Non-pigmented ciliary epithelial cell (primary cell): ENCODE measurements around the gene LYPLAL1.

Source experiments
- DNase-seq: peaks from one replicate; pipeline ENCODE4 v3.0.0-alpha.2; 2010; ENCODE audit warnings: low read depth

The LYPLAL1 gene

DNA sequence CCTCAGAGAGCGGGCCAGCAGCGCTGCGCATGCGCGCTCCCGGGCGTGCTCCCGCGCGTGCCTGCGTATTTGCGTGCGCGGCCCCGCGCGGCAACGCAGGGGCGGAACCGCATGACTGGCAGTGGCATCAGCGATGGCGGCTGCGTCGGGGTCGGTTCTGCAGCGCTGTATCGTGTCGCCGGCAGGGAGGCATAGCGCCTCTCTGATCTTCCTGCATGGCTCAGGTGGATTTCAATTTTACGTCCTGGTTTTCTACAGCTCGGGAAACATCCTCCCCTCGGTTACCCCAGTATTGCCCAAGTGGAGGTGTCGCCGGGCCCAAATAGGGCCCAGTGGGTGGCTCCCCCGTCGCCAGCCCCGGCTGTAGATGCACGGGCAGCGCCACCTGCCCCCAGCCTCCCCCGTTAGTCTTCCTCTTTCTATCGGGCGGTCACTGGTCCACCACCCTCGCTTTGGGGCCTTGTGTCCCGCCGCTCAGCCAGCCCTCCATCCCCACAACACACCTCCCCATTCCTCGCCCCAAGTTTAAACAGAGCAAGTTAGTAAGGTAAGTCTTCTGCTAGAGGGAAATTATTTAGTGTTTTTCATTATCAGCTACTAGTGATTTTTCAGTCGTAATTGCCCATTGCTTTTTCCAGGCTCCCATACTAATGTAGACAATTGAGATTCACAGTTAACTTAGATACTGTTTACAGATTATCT lies at the start of gene LYPLAL1:
LYPLAL1 (plus strand) TSS at position 121 of the 702 bp plus-strand sequence; CDS start at position 134, 13 bp downstream.
- peak; percentile 52 for DNase-seq

DNA sequence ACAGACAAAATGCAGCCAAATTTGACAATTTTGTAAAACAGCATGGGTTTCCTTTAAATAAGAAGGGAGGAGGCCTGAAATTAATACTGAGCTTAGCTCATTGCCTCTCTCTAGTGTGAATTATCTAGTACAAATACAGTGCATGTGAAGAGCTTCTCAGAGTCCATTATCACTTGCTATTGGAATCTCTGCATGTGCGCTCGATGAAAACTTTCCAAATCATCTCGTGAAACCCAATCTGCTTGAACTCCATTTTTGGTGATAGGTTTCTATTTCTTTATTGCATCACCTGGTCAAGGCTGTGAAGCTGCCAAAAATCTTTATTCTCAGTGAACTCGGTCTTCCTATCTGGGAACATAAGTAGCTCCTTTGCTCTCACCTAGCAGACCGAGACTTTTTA lies 49.5 kb upstream of the LYPLAL1 start:
- DNase-seq, result no peak

DNA sequence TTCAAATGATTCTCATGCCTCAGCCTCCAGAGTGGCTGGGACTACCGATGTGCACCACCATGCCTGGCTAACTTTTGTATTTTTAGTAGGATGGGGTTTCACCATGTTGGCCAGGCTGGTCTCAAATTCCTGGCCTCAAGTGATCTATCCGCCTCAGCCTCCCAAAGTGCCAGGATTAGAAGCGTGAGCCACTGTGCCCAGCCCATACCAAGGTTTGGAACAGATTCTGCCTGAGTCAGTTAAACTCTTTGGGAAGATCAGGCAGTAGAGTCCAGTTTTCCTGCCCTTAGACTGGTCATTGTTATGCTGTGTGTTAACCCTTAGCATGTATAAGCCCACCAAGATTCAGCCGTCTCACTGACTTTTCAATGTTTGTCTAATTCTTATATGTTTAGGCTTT lies 48.3 kb upstream of the LYPLAL1 start:
- no peak for DNase-seq

DNA sequence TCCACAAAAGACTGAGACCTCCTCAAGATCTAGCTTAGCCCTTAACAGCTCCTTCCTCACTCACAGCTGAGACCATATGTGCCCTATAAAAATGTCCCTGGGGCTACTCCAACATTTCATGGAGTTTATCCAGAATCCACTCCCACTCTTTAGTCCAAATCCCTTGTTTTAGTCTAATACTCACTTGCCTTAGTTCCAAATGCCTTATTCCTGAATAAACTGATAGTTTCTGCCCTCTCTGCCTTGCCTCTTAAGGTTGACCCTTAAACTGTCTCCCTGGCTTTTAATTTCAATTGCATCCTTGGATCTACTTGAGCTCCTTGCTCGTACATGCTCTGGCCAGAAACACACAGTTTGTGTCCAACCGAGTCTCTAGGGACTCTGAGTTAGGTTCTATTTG lies 47.3 kb upstream of the LYPLAL1 start:
- DNase-seq, result no peak

DNA sequence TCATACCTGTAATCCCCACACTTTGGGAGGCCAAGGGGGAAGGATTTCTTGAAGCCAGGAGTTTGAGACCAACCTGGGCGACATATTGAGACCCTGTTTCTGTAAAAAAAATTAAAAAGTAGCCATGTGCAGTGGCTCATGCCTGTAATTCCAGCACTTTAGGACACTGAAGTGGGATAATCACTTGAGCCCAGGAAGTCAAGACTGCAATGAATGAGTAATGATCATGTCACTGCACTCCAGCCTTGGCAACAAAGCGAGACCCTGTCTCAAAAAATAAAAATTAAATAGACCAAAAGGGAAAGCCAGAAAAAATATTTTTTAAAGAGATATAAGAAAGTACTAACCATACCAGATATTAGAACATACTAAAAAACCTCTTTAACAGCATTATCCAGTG lies 44.7 kb upstream of the LYPLAL1 start:
- DNase-seq, result no peak

DNA sequence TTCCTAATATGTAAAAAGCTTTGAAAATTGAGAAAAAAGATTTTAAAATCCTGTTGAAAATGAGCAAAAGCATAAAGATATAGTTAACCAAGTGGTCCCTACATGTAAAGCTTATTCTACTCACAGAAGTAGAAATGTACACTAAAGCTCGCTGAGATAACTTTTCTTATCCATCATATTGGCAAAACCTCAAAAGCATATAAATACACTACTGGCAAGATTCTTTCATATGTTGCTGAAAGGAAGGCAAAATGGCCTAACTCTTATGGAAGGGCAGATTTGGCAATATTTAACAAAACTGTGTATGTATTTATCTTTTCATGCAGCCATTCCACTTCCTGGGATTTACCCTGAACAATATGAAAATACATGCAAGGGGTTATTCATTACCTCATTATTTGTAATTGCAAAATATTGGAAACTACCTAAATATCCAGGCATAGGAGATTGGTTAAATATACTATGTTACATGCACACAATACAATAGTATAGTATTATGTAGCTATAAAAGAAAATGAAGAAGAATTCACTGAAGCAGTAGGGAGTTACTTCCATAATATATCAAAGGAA lies 43.2 kb upstream of the LYPLAL1 start:
- DNase-seq, result no peak

DNA sequence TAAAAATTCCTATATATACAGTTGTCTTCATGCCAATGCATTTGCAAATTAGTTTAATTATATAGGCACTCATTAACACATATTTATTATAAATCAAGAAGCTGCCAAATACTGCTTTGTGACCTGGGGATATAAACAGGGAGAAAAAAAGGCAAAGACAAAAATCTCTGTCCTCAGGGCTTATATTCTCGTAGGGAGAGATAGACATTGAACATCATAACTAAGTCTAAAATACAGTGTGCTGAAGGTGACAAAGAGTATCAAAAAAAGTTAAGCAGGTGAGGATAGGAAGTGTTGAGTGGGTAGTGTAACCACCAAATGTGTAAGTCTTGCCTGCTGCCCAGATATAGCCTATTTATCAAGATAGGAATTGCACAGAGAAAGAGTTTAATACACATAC lies 40.7 kb upstream of the LYPLAL1 start:
- DNase-seq, result no peak

DNA sequence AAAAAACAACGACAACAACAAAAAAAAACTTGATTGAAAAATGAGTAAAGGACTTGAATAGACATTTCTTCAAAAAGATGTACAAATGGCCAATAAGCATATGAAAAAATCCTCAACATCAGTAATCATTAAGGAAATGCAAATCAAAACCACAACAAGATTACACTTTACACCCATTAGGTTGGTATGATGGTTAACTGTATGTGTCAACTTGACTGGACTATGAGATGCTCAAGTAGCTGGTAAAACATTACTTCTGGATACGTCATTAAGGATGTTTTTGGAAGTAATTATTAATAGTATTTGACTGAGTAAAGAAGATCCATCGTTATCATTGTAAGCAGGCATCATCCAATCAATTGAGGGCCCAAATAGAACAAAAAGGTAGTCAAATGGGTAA lies 34.9 kb upstream of the LYPLAL1 start:
- DNase-seq, result no peak

DNA sequence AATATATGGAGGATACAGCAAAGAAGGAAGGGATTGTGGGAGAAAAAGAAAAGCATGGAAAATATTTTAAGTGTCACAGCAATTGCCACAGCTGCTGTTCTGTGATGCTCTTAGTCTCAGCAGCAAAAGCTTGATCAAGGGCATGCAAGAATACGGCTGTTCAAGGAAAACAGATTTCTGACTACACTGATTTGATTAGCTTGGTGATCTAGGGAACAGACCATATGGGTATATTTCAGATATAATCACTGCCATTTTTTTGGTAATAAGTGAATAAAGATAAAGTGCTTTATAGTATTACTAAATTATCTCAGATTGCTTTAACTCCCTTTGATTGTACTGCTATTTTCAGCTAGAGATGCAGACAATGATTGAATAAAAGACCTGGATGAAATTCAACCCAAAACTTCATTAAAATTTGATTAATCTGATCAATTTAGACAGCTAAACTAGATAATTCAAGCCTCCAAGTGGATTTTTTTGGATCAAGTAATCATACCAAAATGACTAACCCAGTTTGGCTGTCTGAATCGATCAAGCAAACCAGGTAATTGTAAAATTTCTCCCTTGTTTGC lies 33.3 kb upstream of the LYPLAL1 start:
- DNase-seq, result no peak

DNA sequence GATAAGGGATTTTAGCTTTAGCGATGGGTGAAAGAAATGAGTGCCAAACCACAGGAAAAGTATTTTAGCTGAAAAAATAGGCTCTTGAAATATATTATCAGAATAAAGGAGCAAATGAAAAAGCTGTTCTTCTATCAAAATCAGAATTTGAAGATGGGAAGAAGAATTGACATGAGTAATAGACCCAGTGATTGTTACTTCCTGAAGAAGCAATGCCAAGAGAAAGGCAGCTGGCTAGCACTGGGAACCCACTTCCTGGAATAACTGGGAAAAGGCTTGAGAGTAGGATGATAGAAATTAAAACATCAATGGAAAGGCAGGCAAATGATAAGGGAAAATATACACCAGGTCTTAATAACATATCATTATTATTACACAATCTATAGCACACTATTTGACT lies 29.9 kb upstream of the LYPLAL1 start:
- DNase-seq, result no peak

DNA sequence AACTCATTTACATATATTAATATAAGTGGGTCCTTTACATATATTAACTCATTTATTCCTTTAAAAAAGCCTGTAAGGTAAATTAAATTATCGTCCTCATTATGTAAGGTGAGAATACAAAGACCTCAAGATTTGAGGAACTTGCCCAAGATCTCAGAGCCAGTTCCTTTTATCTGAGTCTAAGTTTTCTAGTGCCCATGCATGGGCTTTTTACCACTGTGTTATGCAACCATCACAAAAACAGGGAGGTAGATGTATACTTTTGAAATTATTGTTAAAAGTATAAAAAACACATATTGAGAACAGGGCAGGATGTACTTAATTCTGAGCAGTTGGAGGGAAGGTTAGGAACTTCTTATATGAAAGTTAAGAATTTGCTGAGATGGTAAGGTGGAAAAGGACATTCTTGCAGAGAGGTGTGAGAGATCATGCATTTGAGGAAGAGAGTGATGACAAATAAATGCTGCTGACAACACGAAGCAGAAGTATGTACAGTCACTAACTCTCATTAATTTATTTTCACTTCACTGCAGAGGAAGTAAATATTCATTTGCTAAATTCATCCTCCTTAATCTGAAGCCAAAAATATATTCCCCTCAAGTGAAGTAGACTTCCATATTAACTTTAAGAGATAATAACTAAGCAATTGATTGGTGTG lies 28.9 kb upstream of the LYPLAL1 start:
- DNase-seq, result no peak

DNA sequence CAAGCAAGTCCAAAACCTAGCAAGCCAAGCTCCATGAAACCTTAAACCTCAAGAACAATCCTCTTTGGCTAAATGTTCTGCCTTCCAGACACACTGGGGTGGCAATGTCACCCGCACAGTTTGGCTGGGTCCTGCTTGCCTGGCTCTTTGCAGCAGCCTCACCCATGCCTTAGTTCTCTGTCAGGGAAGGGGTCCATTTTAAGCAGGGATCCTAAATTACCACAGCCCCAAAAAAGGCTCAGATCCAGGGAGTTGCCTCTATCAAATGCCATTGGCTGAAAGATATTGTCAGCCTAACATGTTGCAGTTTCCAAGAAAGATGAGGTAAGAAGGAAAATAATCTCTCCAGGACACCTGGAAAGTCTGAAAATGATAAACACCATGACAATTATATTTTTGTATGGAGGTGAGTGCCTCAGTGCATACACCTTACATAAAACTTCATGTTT lies 26.1 kb upstream of the LYPLAL1 start:
- DNase-seq, result no peak

DNA sequence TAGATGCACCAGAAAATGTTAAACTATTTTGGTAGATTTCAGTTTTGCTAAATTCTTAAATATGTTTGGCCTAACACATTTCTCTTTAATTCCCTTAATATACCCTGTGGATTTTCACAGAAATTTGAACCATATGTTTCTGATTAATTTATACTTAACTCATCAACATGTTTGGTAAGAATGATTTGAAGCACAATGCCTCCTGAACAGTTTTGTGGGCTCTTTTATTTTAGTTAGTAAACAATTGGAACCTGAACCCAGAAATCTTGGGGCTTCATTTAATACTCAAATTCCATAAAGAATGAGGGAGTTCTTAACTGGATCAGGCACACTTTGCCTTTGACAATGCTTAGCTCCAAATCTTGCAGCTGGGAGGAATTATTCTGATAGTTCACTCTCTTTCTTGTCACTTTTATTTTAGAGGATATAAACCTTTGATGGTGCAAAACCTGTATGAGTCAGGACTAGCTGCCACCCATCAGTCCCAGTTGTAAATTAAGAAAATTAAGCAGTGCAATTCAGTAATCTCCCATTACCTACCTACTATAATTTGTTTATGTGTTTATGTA lies 24.6 kb upstream of the LYPLAL1 start:
- no peak for DNase-seq

DNA sequence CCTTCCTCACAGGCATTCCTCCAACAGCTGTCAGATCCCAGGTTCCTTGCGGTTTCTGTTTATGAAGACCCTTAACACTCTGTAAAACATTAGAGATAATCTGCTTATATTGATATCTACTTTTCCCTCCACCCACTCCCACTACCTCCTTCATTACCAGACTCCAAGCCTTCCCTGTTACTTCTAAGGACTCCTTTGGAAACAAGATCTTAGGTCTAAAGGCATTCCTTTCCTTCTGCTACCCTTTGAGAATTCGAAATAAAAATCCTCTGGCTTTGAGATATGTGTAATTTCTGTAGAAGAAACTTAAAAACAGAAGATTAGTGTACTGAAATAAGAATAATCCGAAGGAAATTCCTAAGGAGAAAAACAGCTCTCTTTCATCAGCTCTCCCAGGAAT lies 23.7 kb upstream of the LYPLAL1 start:
- DNase-seq, result no peak

DNA sequence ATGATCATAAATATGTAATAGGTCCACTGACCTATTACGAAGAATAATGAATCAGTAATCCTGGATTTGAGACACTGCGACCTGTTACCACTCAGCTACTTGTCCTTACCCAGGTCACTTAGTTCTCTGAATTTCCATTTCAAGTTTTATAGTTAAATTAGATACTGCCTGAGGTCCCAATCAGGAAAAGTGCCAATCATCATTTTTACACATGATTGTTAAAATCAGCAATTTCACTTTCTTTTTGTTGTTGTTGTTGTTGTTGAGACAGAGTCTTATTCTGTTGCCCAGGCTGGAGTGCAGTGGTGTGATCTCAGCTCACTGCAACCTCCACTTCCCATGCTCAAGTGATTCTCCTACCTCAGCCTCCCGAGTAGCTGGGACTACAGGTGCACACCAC lies 22.8 kb upstream of the LYPLAL1 start:
- DNase-seq, result no peak

DNA sequence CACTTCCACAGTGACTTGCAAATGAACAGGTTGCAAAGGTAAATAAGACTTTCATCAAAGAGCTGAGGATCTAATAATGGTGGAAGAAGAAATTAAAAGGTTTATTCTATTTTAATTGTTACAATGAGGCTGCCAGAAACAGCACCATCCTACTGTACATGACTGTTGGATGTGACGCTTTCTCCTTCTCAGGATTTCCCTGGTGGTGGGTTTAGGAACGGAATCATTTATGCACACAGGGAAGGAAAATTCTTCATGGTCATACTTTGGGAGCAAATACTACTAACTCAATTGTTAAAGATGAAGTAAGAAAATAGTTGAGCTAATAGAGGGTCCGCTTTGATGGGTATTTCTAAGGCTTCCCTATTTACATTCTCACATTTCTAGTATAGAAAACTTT lies 22.2 kb upstream of the LYPLAL1 start:
- no peak for DNase-seq

DNA sequence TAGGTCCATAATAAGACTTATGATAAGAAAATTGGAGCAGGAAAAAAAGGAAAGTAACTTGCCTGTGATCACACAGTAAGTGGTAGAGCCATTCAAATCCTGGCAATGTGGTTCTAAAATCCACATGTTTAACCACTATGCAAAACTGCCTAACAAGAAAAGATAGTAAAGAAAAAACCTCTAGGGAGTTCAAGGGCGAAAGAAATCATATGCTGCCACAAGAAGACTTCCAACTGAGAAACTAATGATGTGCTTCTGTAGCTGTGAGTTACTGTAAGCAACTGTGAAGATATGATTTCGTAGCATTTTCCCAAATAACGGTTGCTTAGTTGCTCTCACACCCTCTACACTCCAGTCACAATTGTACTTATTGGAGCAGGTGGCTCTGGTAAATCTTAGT lies 20.9 kb upstream of the LYPLAL1 start:
- no peak for DNase-seq

DNA sequence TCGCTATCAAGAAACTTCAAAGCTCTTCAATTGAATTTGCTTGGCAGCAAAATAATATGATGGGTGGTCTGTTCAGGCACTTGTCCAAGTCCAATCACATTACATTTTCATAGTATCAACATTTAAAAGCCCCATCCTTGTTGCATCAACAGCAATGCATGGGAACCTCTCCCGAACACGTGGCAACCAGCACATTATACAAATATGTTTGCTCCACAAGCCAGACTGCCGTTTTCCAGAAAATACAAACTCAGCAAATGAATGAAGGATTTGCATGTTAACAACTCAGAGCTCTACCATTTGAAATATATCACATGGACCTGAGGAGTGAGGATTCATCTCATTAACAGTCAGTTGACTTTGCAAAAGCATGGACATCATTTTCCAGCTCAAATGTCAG lies 20.0 kb upstream of the LYPLAL1 start:
- no peak for DNase-seq

DNA sequence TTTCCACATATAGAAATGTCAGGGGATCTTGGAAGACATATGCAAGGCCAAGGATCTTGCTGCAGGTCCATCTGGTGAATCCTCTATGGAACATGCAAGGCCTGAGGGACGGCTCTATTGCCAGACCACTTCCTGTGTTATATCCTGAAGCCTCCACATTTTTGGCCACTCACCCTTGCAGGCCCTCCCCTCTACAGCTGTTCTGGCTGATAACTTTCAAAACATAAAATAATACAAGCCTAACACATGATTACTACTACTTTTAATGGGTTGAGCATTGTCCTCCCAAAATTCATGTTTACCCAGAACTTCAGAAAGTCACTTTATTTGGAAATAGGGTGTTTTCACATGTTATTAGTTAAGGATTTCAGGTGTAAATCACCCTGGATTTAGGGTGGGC lies 18.5 kb upstream of the LYPLAL1 start:
- DNase-seq, result no peak

DNA sequence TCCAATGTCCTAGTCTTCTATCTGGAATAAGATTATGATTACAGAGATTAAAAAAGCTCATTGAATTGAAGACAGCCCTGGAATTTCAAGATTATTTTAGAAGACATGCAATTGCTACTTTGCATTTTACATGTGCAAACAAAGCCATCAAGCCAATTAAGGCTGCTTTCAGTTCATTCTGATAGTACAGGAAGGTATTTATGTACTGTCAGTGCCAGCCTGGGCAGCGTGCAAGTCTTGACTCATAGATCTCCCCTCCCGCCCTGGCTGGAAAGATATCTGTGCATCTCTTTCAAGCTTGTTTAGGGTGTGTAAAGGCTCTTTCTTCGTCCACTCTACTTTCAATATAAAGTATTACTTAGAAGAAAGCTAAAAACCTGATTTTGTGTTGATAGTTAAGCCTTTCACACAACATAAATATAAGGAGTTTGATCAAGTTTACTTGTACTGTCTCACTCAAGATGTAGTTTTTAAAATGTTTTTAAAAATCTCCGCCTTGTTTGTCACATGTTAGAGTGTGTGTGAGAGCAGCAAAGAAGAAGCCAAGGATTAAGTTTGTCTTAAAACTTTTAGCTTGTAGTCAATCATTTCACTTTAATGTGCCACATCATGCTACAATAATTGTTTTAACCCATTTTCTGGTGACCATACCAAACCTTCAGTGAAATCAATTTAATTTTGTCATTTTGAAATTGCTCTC lies 13.6 kb upstream of the LYPLAL1 start:
- no peak for DNase-seq

DNA sequence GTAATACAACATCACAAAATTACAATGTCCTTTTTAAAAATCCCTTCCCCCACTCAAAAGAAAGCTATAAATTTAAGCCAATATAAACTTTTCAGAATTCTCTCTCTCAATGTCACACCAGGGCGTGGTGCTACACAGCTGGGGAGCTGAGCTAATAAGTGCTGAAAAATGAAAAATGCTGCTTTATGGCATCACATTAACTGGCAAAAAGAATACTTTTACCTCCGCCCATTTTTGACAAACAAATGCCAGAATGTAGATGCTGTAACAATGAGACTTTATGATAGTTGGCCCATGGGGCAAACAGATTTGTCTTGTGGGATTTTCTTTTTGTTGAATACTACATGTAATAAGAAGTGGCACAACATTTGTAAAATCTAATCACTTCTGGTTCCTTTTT lies 12.7 kb upstream of the LYPLAL1 start:
- DNase-seq, result no peak

DNA sequence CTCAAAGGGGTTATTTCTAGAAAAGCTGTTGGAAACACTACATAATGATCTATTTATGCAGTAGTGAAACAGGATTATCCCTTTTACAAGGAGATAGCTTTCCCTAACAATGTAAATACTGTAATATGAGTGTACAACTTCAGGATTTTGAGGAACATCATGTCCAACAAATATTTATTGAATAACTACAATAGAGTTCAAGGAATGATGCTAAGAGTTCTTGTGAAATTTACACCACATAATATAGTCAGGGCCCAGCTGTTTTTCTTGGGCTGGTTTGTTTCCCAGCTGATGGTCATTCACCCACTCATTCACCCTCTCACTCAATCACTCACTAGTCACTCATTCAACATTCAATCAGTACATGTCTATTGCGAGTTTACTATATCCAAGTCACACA lies 12.3 kb upstream of the LYPLAL1 start:
- DNase-seq, result no peak
